HepG2 (cell line): Measurements from ENCODE around the gene LIPT2. TPM values are rescaled to one million over a fixed set of nuclear protein-coding genes. Genes with fewer than 3 reads are reported as not detected.

Source experiments
- CCAR2 ChIP-seq: fragments of 200-400 bp; formaldehyde crosslinking; optimal IDR thresholded peaks from 2 replicates; pipeline ENCODE3; 2018; ENCODE audit warnings: low read depth, mild to moderate bottlenecking, low read length, moderate library complexity
- CHD2 ChIP-seq: IDR thresholded peaks from 2 replicates; pipeline ENCODE4 v1.6.1; 2011; ENCODE audit warnings: low read depth, low read length, improper control_type of control experiment
- FOSL2 ChIP-seq: sonication (generic); formaldehyde crosslinking; IDR thresholded peaks from 2 replicates; pipeline ENCODE4 v1.4.0; 2020; ENCODE audit warnings: missing genetic modification reagents
- JUN ChIP-seq: sonication (generic); formaldehyde crosslinking; IDR thresholded peaks from 2 replicates; pipeline ENCODE4 v1.4.0; 2020; ENCODE audit warnings: mild to moderate bottlenecking, missing genetic modification reagents
- NFYC ChIP-seq: IDR thresholded peaks from 2 replicates; pipeline ENCODE4 v1.6.1; 2016; ENCODE audit warnings: missing genetic modification reagents, missing compliant biosample characterization
- TEAD3 ChIP-seq: optimal IDR thresholded peaks from 2 replicates; pipeline ENCODE3; 2016; ENCODE audit warnings: borderline replicate concordance
- ZNF230 ChIP-seq: sonication (generic); formaldehyde crosslinking; IDR thresholded peaks from 2 replicates; pipeline ENCODE4 v1.4.0; 2020; ENCODE audit warnings: mild to moderate bottlenecking, missing genetic modification reagents
- ZNF235 ChIP-seq: sonication (generic); formaldehyde crosslinking; IDR thresholded peaks from 2 replicates; pipeline ENCODE4 v1.8.1; 2023; ENCODE audit warnings: mild to moderate bottlenecking, missing genetic modification reagents, borderline replicate concordance
- ZNF296 ChIP-seq: sonication (generic); formaldehyde crosslinking; conservative IDR thresholded peaks from 2 replicates; pipeline ENCODE4 v1.5.0; 2020; ENCODE audit warnings: mild to moderate bottlenecking, missing genetic modification reagents
- ZNF343 ChIP-seq: sonication (generic); formaldehyde crosslinking; IDR thresholded peaks from 2 replicates; pipeline ENCODE4 v1.4.0; 2020; ENCODE audit warnings: mild to moderate bottlenecking, missing genetic modification reagents
- ZNF501 ChIP-seq: sonication (generic); formaldehyde crosslinking; IDR thresholded peaks from 2 replicates; pipeline ENCODE4 v1.5.1; 2020; ENCODE audit warnings: mild to moderate bottlenecking, moderate library complexity, missing genetic modification reagents
- ZNF510 ChIP-seq: sonication (generic); formaldehyde crosslinking; IDR thresholded peaks from 2 replicates; pipeline ENCODE4 v1.4.0; 2020; ENCODE audit warnings: low read depth, mild to moderate bottlenecking, missing genetic modification reagents
- ZNF547 ChIP-seq: sonication (generic); formaldehyde crosslinking; IDR thresholded peaks from 2 replicates; pipeline ENCODE4 v1.5.1; 2020; ENCODE audit warnings: mild to moderate bottlenecking, missing genetic modification reagents
- ZNF572 ChIP-seq: sonication (generic); formaldehyde crosslinking; IDR thresholded peaks from 2 replicates; pipeline ENCODE4 v1.5.1; 2020; ENCODE audit warnings: mild to moderate bottlenecking, missing genetic modification reagents
- ZNF713 ChIP-seq: sonication (generic); formaldehyde crosslinking; IDR thresholded peaks from 2 replicates; pipeline ENCODE4 v1.4.0; 2020; ENCODE audit warnings: mild to moderate bottlenecking, missing genetic modification reagents
- ZNF891 ChIP-seq: sonication (generic); formaldehyde crosslinking; IDR thresholded peaks from 2 replicates; pipeline ENCODE4 v1.5.0; 2020; ENCODE audit warnings: mild to moderate bottlenecking, missing genetic modification reagents
- ZSCAN20 ChIP-seq: sonication (generic); formaldehyde crosslinking; IDR thresholded peaks from 2 replicates; pipeline ENCODE4 v1.4.0; 2020; ENCODE audit warnings: missing genetic modification reagents, mild to moderate bottlenecking, borderline replicate concordance
- ZSCAN25 ChIP-seq: sonication (generic); formaldehyde crosslinking; IDR thresholded peaks from 2 replicates; pipeline ENCODE4 v1.8.0; 2022; ENCODE audit warnings: mild to moderate bottlenecking, missing genetic modification reagents
- polyA plus RNA-seq, 8 experiments: library from polyadenylated mRNA; depleted of rRNA in 3 of 8; stranded (reverse) in 7 of 8; unstranded in 1 of 8; fragments of >200 nt; fragmentation: Illumina TruSeq in 4 of 8; extraction: Trizol in 4 of 8; gene quantifications; 2 replicates each; pipeline versions ENCODE4 v1.2.1 to v1.2.3, GENCODE V29; 2011 to 2016; ENCODE audit warnings: low read depth in 4 of 8, missing spikeins in 1 of 8, mixed read lengths in 1 of 8; ENCODE audit not compliant: insufficient read depth in 1 of 8
- total RNA-seq, 5 experiments: library from RNA; depleted of rRNA; stranded (reverse); fragments of >200 nt; fragmentation: Illumina TruSeq; extraction: Trizol; gene quantifications; 2 replicates each; pipeline ENCODE4 v1.2.3, GENCODE V29; 2016; ENCODE audit warnings: low read depth in 1 of 5
- TF ChIP-seq, protein P1 (sequence below): sonication (generic); formaldehyde crosslinking; IDR thresholded peaks from 2 replicates; pipeline ENCODE4 v1.4.0; 2020; ENCODE audit warnings: mild to moderate bottlenecking, missing genetic modification reagents, borderline replicate concordance
- TF ChIP-seq, protein P2 (sequence below): sonication (generic); formaldehyde crosslinking; IDR thresholded peaks from 2 replicates; pipeline ENCODE4 v1.4.0; 2020; ENCODE audit warnings: missing genetic modification reagents
- TF ChIP-seq, protein P3 (sequence below): sonication (generic); formaldehyde crosslinking; conservative IDR thresholded peaks from 2 replicates; pipeline ENCODE4 v1.4.0; 2020; ENCODE audit warnings: missing genetic modification reagents
- TF ChIP-seq, protein P4 (sequence below): sonication (generic); formaldehyde crosslinking; IDR thresholded peaks from 2 replicates; pipeline ENCODE4 v1.8.0; 2022; ENCODE audit warnings: missing genetic modification reagents, mild to moderate bottlenecking, inconsistent platforms, borderline replicate concordance
- TF ChIP-seq, protein P5 (sequence below): sonication (generic); formaldehyde crosslinking; IDR thresholded peaks from 2 replicates; pipeline ENCODE4 v1.4.0; 2020; ENCODE audit warnings: low read depth, mild to moderate bottlenecking, missing genetic modification reagents

LIPT2 gene
- total and polyA plus RNA-seq, 2 of the 13 experiments (the other 11 are each of a cell fraction or from before 2014, with no cell fraction given), result 3.0 to 5.6 TPM

DNA sequence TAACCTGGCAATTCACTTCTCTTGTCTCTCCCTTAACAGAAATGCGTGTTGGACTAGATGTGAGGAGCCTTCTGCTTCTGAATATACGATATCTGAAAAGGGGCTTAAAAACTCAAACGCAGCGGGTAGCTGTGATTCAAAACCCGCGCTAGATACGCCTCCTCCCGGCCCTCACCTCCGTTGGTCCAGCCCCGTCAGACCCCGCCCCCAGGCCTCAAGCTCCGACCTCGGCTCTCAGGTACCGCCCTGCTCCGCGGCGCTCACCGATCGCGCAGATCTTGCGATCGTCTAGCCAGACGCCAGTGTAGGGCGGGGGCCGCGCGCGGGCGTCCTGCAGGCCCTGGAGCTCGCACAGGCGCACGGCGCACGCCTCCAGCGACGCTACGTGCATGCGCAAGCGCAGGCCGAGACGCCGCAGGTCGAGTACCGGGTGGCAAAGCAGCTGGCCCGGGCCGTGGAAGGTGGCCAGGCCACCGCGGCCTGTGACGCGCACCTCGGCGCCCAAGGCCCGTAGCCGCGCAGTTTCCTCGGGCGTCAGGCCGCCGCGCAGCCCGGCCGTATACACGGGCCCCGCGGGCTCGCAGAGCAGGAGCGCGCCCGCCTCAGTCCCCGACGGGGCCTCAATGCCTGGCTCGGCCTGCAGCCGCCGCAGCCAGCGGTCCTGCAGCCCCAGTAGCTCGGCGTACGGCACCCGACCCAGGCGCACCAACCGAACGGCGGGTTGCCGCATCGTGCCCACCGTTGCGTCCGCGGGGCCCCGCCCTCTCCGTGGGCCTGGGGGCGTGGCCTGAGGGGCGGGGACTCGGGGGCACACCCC, at the start of gene LIPT2 (continued):
- no peak for TF ChIP-seq ZNF296
- peak; percentile 73 for TF ChIP-seq NFYC
- TF ChIP-seq JUN (CRISPR knock-in tag), result 0 out of 2 replicates have a peak, but pooled peaks have one; percentile 48
- TF ChIP-seq ZNF343, result no peak; the same call in 1 of the 2 replicates
- 0 out of 2 replicates have a peak, but pooled peaks have one; percentile 42 for TF ChIP-seq ZNF501 (CRISPR knock-in tag)
- no peak for TF ChIP-seq ZNF572 (CRISPR knock-in tag)
- TF ChIP-seq ZNF235 (CRISPR knock-in tag), result peak; percentile 82; the same call in 1 of the 2 replicates
- TF ChIP-seq ZNF547, result peak; percentile 98
- TF ChIP-seq ZNF891 (CRISPR knock-in tag), result peak; percentile 95
- TF ChIP-seq, protein P1, sequence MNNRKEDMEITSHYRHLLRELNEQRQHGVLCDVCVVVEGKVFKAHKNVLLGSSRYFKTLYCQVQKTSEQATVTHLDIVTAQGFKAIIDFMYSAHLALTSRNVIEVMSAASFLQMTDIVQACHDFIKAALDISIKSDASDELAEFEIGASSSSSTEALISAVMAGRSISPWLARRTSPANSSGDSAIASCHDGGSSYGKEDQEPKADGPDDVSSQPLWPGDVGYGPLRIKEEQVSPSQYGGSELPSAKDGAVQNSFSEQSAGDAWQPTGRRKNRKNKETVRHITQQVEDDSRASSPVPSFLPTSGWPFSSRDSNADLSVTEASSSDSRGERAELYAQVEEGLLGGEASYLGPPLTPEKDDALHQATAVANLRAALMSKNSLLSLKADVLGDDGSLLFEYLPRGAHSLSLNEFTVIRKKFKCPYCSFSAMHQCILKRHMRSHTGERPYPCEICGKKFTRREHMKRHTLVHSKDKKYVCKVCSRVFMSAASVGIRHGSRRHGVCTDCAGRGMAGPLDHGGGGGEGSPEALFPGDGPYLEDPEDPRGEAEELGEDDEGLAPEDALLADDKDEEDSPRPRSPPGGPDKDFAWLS (CRISPR knock-in tag), result no peak
- 0 out of 2 replicates have a peak, but pooled peaks have one; percentile 48 for TF ChIP-seq ZSCAN20 (CRISPR knock-in tag)
- TF ChIP-seq TEAD3 (CRISPR knock-in tag), result no peak
- TF ChIP-seq, protein P2, sequence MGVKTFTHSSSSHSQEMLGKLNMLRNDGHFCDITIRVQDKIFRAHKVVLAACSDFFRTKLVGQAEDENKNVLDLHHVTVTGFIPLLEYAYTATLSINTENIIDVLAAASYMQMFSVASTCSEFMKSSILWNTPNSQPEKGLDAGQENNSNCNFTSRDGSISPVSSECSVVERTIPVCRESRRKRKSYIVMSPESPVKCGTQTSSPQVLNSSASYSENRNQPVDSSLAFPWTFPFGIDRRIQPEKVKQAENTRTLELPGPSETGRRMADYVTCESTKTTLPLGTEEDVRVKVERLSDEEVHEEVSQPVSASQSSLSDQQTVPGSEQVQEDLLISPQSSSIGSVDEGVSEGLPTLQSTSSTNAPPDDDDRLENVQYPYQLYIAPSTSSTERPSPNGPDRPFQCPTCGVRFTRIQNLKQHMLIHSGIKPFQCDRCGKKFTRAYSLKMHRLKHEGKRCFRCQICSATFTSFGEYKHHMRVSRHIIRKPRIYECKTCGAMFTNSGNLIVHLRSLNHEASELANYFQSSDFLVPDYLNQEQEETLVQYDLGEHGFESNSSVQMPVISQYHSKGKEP (CRISPR knock-in tag), result peak; percentile 68; the same call in 1 of the 2 replicates
- TF ChIP-seq ZNF510, result peak; percentile 85; the same call in 1 of the 2 replicates
- TF ChIP-seq, protein P3, sequence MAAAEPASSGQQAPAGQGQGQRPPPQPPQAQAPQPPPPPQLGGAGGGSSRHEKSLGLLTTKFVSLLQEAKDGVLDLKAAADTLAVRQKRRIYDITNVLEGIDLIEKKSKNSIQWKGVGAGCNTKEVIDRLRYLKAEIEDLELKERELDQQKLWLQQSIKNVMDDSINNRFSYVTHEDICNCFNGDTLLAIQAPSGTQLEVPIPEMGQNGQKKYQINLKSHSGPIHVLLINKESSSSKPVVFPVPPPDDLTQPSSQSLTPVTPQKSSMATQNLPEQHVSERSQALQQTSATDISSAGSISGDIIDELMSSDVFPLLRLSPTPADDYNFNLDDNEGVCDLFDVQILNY (CRISPR knock-in tag), result peak; percentile 70; the same call in 1 of the 2 replicates
- peak; percentile 31; the same call in 1 of the 2 replicates for TF ChIP-seq ZNF713 (CRISPR knock-in tag)
- TF ChIP-seq CHD2, result no peak
- TF ChIP-seq FOSL2, result no peak
- TF ChIP-seq, protein P4, sequence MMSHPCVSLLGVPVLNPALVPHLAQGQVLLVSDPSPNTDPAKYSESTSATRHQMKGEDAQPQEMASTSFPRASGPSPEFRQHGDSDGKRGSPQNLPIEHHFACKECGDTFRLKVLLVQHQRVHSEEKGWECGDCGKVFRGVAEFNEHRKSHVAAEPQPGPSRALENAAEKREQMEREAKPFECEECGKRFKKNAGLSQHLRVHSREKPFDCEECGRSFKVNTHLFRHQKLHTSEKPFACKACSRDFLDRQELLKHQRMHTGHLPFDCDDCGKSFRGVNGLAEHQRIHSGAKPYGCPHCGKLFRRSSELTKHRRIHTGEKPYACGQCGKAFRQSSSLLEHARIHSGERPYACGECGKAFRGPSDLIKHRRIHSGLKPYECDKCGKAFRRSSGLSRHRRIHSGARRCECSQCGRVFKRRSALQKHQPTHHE, result peak; percentile 98
- TF ChIP-seq, protein P5, sequence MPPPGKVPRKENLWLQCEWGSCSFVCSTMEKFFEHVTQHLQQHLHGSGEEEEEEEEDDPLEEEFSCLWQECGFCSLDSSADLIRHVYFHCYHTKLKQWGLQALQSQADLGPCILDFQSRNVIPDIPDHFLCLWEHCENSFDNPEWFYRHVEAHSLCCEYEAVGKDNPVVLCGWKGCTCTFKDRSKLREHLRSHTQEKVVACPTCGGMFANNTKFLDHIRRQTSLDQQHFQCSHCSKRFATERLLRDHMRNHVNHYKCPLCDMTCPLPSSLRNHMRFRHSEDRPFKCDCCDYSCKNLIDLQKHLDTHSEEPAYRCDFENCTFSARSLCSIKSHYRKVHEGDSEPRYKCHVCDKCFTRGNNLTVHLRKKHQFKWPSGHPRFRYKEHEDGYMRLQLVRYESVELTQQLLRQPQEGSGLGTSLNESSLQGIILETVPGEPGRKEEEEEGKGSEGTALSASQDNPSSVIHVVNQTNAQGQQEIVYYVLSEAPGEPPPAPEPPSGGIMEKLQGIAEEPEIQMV, result peak; percentile 93
- no peak for TF ChIP-seq CCAR2
- peak; percentile 82; the same call in 1 of the 2 replicates for TF ChIP-seq ZSCAN25 (CRISPR knock-in tag)
- peak; percentile 62 for TF ChIP-seq ZNF230
